H9 (cell line): ENCODE measurements around the gene TP73. TPM values are rescaled to one million over a fixed set of nuclear protein-coding genes. Genes with fewer than 3 reads are reported as not detected.

Source experiments
- DNase-seq: peaks from one replicate; pipeline ENCODE4 v3.0.0-alpha.2; 2017
- H2AFZ ChIP-seq: one replicate; pipeline ENCODE4 v1.6.1; 2013; ENCODE audit warnings: mild to moderate bottlenecking, low read length, control low read depth, moderate library complexity
- H2AK5ac ChIP-seq: 2 replicates; pipeline ENCODE4 v1.6.1; 2013; ENCODE audit warnings: low read length, control low read depth, mixed read lengths; ENCODE audit not compliant: insufficient read length
- H2BK120ac ChIP-seq: one replicate; pipeline ENCODE4 v1.6.1; 2013; ENCODE audit warnings: low read depth, mild to moderate bottlenecking, low read length, control low read depth, inconsistent platforms; ENCODE audit not compliant: poor library complexity, severe bottlenecking
- H2BK12ac ChIP-seq: 2 replicates; pipeline ENCODE4 v1.6.1; 2013; ENCODE audit warnings: low read length, control low read depth, mixed read lengths, low read depth; ENCODE audit not compliant: insufficient read length
- H2BK15ac ChIP-seq: 2 replicates; pipeline ENCODE4 v1.6.1; 2013; ENCODE audit warnings: low read depth, low read length, control low read depth
- H2BK20ac ChIP-seq: one replicate; pipeline ENCODE4 v1.6.1; 2013; ENCODE audit warnings: low read depth, mild to moderate bottlenecking, low read length, control low read depth, inconsistent platforms; ENCODE audit not compliant: poor library complexity, severe bottlenecking
- H2BK5ac ChIP-seq: 2 replicates; pipeline ENCODE4 v1.6.1; 2013; ENCODE audit warnings: low read length, control low read depth, mixed read lengths; ENCODE audit not compliant: insufficient read length
- H3K14ac ChIP-seq: 2 replicates; pipeline ENCODE4 v1.6.1; 2013; ENCODE audit warnings: low read length, control low read depth; ENCODE audit not compliant: insufficient read depth
- H3K18ac ChIP-seq: 2 replicates; pipeline ENCODE4 v1.6.1; 2013; ENCODE audit warnings: low read depth, mild to moderate bottlenecking, mixed read lengths, low read length, control low read depth; ENCODE audit not compliant: insufficient read length
- H3K23ac ChIP-seq: 2 replicates; pipeline ENCODE4 v1.6.1; 2013; ENCODE audit warnings: low read length, control low read depth, mixed read lengths, low read depth; ENCODE audit not compliant: insufficient read length
- H3K23me2 ChIP-seq: 2 replicates; pipeline ENCODE4 v1.6.1; 2013; ENCODE audit warnings: low read depth, mild to moderate bottlenecking, mixed read lengths, low read length, control low read depth; ENCODE audit not compliant: insufficient read length, poor library complexity, severe bottlenecking
- H3K27ac ChIP-seq: 2 replicates; pipeline ENCODE4 v1.5.1; 2013; ENCODE audit warnings: low read length, control low read depth, mixed read lengths, low read depth; ENCODE audit not compliant: insufficient read length
- H3K27me3 ChIP-seq: 2 replicates; pipeline ENCODE4 v1.6.1; 2013; ENCODE audit warnings: low read length, control low read depth, inconsistent platforms; ENCODE audit not compliant: insufficient read depth
- H3K4ac ChIP-seq: 2 replicates; pipeline ENCODE4 v1.6.1; 2013; ENCODE audit warnings: low read depth, mild to moderate bottlenecking, control low read depth, inconsistent platforms, low read length, moderate library complexity
- H3K4me1 ChIP-seq: 2 replicates; pipeline ENCODE4 v1.6.1; 2013; ENCODE audit warnings: low read length, control low read depth, inconsistent platforms; ENCODE audit not compliant: insufficient read depth
- H3K4me2 ChIP-seq: 2 replicates; pipeline ENCODE4 v1.6.1; 2013; ENCODE audit warnings: low read length, control low read depth, mixed read lengths; ENCODE audit not compliant: insufficient read length, insufficient read depth
- H3K56ac ChIP-seq: 2 replicates; pipeline ENCODE4 v1.6.1; 2013; ENCODE audit warnings: low read depth, mild to moderate bottlenecking, mixed read lengths, low read length, control low read depth; ENCODE audit not compliant: insufficient read length
- H3K79me1 ChIP-seq: 2 replicates; pipeline ENCODE4 v1.6.1; 2013; ENCODE audit warnings: low read depth, mild to moderate bottlenecking, moderate library complexity, low read length, control low read depth, inconsistent platforms; ENCODE audit not compliant: insufficient read depth, poor library complexity, severe bottlenecking
- H3K79me2 ChIP-seq: 2 replicates; pipeline ENCODE4 v1.6.1; 2013; ENCODE audit warnings: low read length, control low read depth, inconsistent platforms; ENCODE audit not compliant: insufficient read depth
- H3K9ac ChIP-seq: 2 replicates; pipeline ENCODE4 v1.6.1; 2013; ENCODE audit warnings: low read length, control low read depth, mixed read lengths; ENCODE audit not compliant: insufficient read length; ENCODE audit errors: extremely low read depth
- H3K9me3 ChIP-seq: one replicate; pipeline ENCODE4 v1.6.1; 2013; ENCODE audit warnings: low read depth, low read length, inconsistent platforms; ENCODE audit not compliant: control insufficient read depth
- H3T11ph ChIP-seq: one replicate; pipeline ENCODE4 v1.6.1; 2013; ENCODE audit warnings: mild to moderate bottlenecking, low read length, control low read depth, inconsistent platforms
- H4K20me1 ChIP-seq: one replicate; pipeline ENCODE4 v1.6.1; 2013; ENCODE audit not compliant: control insufficient read depth, insufficient read length, insufficient read depth
- H4K5ac ChIP-seq: 2 replicates; pipeline ENCODE4 v1.6.1; 2013; ENCODE audit warnings: low read depth, mild to moderate bottlenecking, mixed read lengths, low read length, control low read depth; ENCODE audit not compliant: insufficient read length
- H4K8ac ChIP-seq: replicated peaks from 2 replicates; pipeline ENCODE4 v1.6.1; 2013; ENCODE audit warnings: low read length, control low read depth, mixed read lengths, low read depth; ENCODE audit not compliant: insufficient read length
- H4K91ac ChIP-seq: 2 replicates; pipeline ENCODE4 v1.6.1; 2013; ENCODE audit warnings: low read depth, mild to moderate bottlenecking, moderate library complexity, mixed read lengths, low read length, control low read depth; ENCODE audit not compliant: insufficient read length
- H3K27ac Mint-ChIP-seq, 3 experiments: 2 replicates in 2 of 3; 3 replicates in 1 of 3; pipeline ENCODE4 v1.8.0; 2020 to 2021; ENCODE audit warnings: mixed read lengths in 3 of 3, mild to moderate bottlenecking in 1 of 3, moderate library complexity in 1 of 3
- H3K27me3 Mint-ChIP-seq: 2 replicates; pipeline ENCODE4 v1.8.0; 2021; ENCODE audit warnings: low read depth, mild to moderate bottlenecking, moderate library complexity, mixed read lengths
- H3K36me3 Mint-ChIP-seq, 3 experiments: 2 replicates in 2 of 3; 3 replicates in 1 of 3; pipeline ENCODE4 v1.8.0; 2020 to 2021; ENCODE audit warnings: low read depth in 3 of 3, mixed read lengths in 3 of 3; ENCODE audit not compliant: insufficient read depth in 1 of 3
- H3K4me1 Mint-ChIP-seq, 2 experiments: 2 replicates each; pipeline ENCODE4 v1.8.0; 2020; ENCODE audit warnings: mixed read lengths in 2 of 2
- H3K4me3 Mint-ChIP-seq, 2 experiments: 2 replicates in 1 of 2; 3 replicates in 1 of 2; pipeline ENCODE4 v1.8.0; 2020 to 2021; ENCODE audit warnings: mild to moderate bottlenecking in 2 of 2, mixed read lengths in 2 of 2, moderate library complexity in 1 of 2
- H3K9me3 Mint-ChIP-seq, 2 experiments: 2 replicates in 1 of 2; 3 replicates in 1 of 2; pipeline ENCODE4 v1.8.0; 2020; ENCODE audit warnings: mild to moderate bottlenecking in 2 of 2, mixed read lengths in 2 of 2, moderate library complexity in 1 of 2
- CTCF ChIP-seq: fragments of 200-600 bp; sonication (generic); conservative IDR thresholded peaks from 3 replicates; pipeline ENCODE4 v1.8.0; 2021; ENCODE audit warnings: antibody characterized with exemption, mild to moderate bottlenecking
- WGBS: extraction: QIAGEN DNeasy Blood & Tissue Kit; methylation state at CpG from one replicate; pipeline ENCODE4 v1.1.7; 2013; ENCODE audit warnings: missing lambda C conversion rate, low lambda C conversion rate, mixed read lengths; ENCODE audit not compliant: insufficient read length; ENCODE audit errors: extremely low coverage; 5-methylcytosine and 5-hydroxymethylcytosine counted together
- total RNA-seq: library from RNA; stranded (reverse); gene quantifications from 2 replicates; pipeline ENCODE4 v1.2.1, GENCODE V29; 2021

Gene TP73
- total RNA-seq, 1 experiment from 2014 or later, result 4.7 TPM

DNA sequence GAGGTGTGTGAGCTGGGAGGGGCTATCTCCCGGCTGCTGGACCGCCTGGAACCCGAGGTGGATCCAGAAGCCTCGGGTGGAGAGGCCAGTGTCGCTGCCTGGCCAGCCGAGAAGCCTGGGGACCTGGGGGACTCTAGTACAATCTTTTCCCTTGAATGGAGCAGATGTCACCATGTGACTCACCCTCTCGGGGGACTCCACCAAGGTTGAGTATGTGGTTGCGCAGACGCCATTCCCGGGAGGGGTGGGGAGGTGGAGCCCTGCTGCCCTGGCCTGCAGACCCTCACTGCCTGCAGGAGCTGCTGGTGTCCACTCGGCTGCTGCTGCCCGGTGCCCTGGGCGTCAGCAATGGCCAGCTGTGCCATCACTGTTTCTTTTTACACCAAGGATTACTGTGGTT lies 40.3 kb downstream of the TP73 start:
- TF ChIP-seq CTCF, result no peak
- H3K56ac ChIP-seq, result no peak overlapping the region
- H3K9me3 ChIP-seq, result no peaks in the 10 kb centered on the region
- H3K27ac Mint-ChIP-seq, result no peak overlapping the region
- no peak overlapping the region for H3K4me2 ChIP-seq
- H2BK120ac ChIP-seq, result no peak overlapping the region
- no peaks in the 10 kb centered on the region for H3K23me2 ChIP-seq
- H3K4me1 Mint-ChIP-seq, result peaks cover 21 to 36% of the 10 kb centered on the region in 2 experiments
- no peak overlapping the region for H2BK12ac ChIP-seq
- H3K79me1 ChIP-seq, result no peaks in the 10 kb centered on the region
- no peaks in the 10 kb centered on the region for H3K79me2 ChIP-seq
- peaks cover 8% of the 10 kb centered on the region; the same call in 1 of the 2 replicates for H3K4me1 ChIP-seq
- no peak overlapping the region for H2AFZ ChIP-seq
- H3K18ac ChIP-seq, result no peak overlapping the region
- no peak for DNase-seq
- peaks cover 0 to 2% (median 1%) of the 10 kb centered on the region in 3 experiments; a peak in 1 of 7 replicates for H3K36me3 Mint-ChIP-seq
- H2AK5ac ChIP-seq, result no peak overlapping the region
- H2BK5ac ChIP-seq, result no peak overlapping the region
- H3K9me3 Mint-ChIP-seq, result peaks cover 2 to 4% of the 10 kb centered on the region in 2 experiments; a peak in 4 of 5 replicates
- no peak overlapping the region for H4K8ac ChIP-seq
- WGBS, result no CpG with 5 or more reads among the region's 13 CpGs
- H3K14ac ChIP-seq, result no peak overlapping the region
- H3K9ac ChIP-seq, result no peak overlapping the region
- H3K27ac ChIP-seq, result no peak overlapping the region
- no peak overlapping the region for H4K91ac ChIP-seq
- no peaks in the 10 kb centered on the region; the same call in 1 of the 2 replicates for H3K27me3 ChIP-seq
- H4K5ac ChIP-seq, result no peak overlapping the region
- no peak overlapping the region for H2BK20ac ChIP-seq
- no peak overlapping the region for H3K4ac ChIP-seq
- H2BK15ac ChIP-seq, result no peak overlapping the region; the same call in 1 of the 2 replicates
- H3K23ac ChIP-seq, result no peak overlapping the region
- no peak overlapping the region; a peak in 1 of 5 replicates for H3K4me3 Mint-ChIP-seq
- H3K27me3 Mint-ChIP-seq, result peaks cover 24% of the 10 kb centered on the region
- H4K20me1 ChIP-seq, result no peaks in the 10 kb centered on the region
- no peak overlapping the region for H3T11ph ChIP-seq
